ENCODE data around the gene EPHA1.
A peak's percentile ranks its signal among the peaks of the same experiment; 100 is the strongest.

- TF ChIP-seq POLR2AphosphoS5 (IDR thresholded peaks at IDR 0.05) (peak in 1 of 2 donors; percentile 22), CTCF (IDR thresholded peaks at IDR 0.05) (no peak), POLR2A (IDR thresholded peaks at IDR 0.05) (no peak), EP300 (IDR thresholded peaks at IDR 0.05) (no peak)
Observed at GRCh38 chr7:143379611-143380259, 28.9 kb downstream of the EPHA1 start.
